ENCODE data around the gene ZFYVE1.
A peak's percentile ranks its signal among the peaks of the same experiment; 100 is the strongest.
"Not testable (repeated sequence)": the region's sequence is repeated elsewhere in the genome, so short reads cannot be mapped to it uniquely, and the experiment has no call there.

Gene ZFYVE1

DNA sequence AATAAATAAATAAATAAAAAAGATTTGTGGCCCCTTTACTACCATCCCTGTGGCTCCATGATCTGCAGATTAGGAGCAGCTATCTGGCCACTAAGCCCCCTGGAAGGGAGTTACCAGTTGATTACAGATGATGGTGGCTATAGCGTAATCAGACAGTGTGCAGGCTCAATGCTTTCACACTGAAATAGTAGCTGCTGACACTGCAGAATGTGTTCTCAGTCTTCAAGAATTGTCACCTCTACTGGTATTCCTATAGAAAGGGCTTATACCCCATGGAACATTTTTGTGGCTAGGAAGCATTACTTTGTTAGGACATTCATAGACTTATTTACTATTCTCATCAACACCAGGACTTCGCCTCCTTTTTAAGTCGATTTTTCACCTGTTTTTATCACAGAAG lies 69.7 kb downstream of the ZFYVE1 start:
- DNase-seq: no peak

- not testable (repeated sequence) for DNase-seq
Observed at GRCh38 chr14:72956741-72957140, 70.2 kb downstream of the ZFYVE1 start.

DNA sequence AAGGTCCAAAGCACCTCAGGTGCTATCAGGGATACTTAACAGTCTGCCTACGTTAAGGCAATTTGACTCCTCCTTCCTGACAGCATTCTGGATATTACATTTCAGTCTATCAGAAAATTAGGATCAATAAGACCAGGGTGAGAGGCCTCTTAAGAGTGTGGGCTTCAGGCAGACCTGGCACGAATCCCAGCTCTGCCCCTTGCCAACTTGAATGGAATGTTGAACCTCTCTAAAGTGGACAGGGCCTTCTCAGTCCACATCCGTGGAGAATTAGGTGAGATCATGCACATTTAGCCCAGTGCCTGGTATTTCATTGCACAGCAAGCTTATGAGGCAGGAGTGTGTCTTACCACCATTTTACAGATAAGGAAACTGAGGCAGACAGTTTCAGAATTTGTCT lies 74.7 kb downstream of the ZFYVE1 start:
- DNase-seq: no peak

GRCh38 chr14:72948481-72949138 lies 78.3 kb downstream of the ZFYVE1 start:
- peak; percentile 16 for DNase-seq

DNA sequence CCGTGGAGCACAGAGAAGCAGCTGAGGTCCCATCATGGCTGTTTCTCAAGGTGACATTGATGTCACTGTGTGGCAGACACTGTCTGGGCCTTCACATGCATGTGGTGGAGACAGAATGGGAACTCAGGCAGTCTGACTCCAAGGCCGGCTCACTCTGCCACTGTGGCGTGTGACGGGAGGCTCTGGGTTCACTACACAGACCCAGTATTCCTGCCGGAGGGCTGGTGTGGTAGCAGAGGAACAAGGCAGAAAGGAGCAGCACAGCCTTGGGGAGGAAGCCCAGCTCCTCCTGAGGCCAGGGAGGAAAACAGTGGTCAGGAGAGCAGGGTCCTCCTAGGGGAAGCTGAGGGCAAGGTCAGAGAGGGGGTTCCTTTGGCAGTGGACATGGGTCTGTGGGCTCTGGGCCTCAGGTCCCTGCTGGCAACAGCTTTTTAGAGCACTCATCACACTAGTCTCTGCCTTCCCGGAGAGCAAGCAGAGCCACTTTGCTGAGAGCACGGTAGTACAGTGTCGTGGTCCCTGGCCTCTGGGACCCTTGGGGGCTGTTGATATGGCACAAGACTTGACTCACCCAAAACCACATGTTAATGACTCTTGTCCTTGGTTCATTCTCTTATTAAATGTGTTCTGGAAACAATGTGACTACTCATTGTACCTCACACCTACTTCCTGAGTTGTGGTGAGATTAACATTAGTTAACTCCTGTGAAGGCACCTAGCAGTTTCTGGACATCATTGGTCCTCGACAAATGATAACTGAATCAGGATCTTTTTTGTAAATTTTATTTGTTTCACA lies 79.3 kb downstream of the ZFYVE1 start:
- no peak for DNase-seq

GRCh38 chr14:72946491-72946890 lies 80.4 kb downstream of the ZFYVE1 start:
- DNase-seq: no peak

- no peak for DNase-seq
Observed at GRCh38 chr14:72945356-72946027, 81.4 kb downstream of the ZFYVE1 start.

DNA sequence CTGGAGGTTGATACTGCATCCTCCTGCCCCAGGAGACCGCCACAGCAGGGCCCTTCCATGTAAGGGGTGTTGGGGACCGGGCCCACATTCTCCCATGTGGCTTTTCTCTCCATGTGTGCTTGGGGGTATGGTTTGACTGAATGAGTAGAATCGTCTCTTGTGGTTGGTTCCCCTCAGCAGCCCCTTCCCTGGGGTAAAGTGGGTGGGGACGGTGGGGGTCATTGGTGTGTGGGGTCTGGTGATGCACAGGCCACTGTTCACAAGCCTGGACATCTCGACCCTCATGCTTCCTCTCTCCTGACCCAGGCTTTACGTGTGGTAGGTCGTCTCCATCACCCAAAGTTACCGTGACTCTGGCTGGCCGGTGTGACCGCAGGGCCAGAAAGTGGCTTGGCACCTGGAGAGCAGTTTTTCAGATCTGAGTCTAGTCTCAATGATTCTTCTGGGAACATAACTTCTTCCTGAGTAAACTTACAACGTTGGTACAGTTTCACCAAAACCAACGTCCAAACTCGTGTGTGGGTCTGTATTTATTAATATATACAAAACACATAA lies 83.0 kb downstream of the ZFYVE1 start:
- no peak for DNase-seq

GRCh38 chr14:72942934-72943333 lies 84.0 kb downstream of the ZFYVE1 start:
- no peak for DNase-seq

- DNase-seq: no peak
Observed at GRCh38 chr14:72941286-72941985, 85.5 kb downstream of the ZFYVE1 start.

DNA sequence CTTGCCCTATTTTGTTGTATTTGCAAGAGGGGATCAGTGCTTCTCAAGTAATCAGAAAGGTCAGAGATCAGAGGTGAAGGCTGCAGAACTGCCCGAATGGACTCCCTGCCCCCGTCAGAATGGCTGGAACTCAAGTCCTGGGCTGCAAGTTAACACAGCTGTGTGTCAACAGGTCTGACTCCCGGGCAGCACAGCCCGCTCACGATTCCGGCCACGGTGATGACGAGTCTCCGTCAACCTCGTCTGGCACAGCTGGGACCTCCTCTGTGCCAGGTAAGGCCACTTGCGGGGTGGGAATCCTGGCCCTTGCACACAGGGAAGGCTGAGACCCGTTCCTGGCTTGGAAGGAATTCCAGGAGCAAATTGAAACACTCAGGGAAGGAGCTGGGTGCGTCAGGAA lies 87.3 kb downstream of the ZFYVE1 start:
- no peak for DNase-seq

DNA sequence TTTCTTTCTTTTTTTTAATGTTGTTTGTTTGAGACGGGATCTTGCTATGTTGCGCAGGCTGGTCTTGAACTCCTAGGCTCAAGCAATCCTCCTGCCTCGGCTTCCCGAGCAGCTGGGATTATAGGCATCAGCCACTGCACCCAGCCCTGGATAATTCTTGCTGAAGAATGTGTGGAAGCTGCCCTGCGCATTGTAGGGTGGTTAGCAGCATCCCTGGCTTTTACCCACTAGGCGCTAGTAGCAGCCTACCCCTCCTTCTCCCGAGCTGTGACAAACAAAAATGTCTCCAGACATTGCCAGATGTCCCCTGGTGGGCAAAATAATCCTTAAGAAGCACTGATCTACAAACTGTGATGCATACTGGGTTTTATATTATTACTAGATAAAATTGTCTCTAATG lies 94.0 kb downstream of the ZFYVE1 start:
- no peak for DNase-seq

- no peak for DNase-seq
Observed at GRCh38 chr14:72929316-72930080, 97.4 kb downstream of the ZFYVE1 start.

GRCh38 chr14:72928872-72929271 lies 98.0 kb downstream of the ZFYVE1 start:
- no peak for DNase-seq

DNA sequence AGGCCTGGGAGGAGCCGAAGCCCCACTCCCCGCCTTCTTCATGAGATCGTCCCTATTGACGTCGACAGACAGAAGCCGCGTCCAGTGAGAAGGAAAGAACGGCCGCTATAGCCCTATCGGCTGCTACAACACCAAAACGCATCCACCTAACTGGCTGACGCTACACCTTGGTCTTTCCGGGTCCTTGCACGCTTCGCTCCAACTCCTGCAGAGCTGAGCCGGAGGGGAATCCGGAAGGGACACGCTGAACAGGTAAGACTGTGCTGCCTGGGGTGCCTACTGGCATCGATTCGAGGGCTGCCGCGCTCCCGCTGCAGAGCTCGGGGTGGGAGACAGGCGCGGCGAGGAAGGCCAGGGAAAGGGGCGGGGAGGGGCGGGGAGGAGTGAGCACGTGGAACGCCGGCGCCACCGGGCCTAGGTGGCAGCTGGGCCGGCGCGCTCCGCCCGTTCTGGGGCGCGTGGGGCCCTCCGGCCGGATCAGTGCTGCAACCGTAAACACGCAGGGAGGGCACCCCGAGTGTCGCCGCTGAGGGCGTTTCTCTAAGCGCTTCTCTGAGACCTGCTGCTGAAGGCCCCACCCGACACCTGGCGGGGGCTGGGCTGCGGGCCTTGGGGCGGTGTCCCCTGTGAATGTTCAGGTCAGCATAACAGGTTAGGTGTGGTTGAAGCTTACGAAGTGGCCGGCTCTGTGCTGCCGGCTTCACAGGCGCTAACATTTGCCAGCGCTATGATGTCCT lies 100.4 kb downstream of the ZFYVE1 start, which contains the start of gene DCAF4:
TSS of gene DCAF4 (plus strand) at position 173 of the 737 bp plus-strand sequence. CDS start 11,515 bp downstream, outside the sequence.
- DNase-seq: peak; percentile 89

GRCh38 chr14:72925815-72926291 lies 101.1 kb downstream of the ZFYVE1 start:
- DNase-seq: no peak

GRCh38 chr14:72925171-72925759 lies 101.6 kb downstream of the ZFYVE1 start:
- no peak for DNase-seq

DNA sequence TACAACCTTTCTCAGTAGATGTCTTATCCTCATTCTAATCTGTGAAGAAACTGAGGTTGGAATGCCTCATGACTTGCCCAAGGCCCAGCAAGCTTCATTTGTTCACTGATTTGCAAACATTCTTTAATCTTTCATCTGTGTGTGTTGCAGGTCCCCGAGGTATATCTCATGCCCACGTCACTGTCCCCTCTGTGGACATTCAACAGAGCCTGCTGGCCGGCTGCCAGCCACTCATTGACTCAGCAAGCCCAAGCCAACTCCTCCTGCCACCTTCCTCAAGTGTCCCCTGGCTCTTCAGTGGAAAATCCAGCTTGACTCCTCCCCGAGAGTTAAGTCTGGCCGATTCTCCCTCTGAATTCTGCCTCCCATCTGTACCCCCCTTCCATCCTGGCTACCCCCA lies 102.6 kb downstream of the ZFYVE1 start:
- peak; percentile 53 for DNase-seq

DNA sequence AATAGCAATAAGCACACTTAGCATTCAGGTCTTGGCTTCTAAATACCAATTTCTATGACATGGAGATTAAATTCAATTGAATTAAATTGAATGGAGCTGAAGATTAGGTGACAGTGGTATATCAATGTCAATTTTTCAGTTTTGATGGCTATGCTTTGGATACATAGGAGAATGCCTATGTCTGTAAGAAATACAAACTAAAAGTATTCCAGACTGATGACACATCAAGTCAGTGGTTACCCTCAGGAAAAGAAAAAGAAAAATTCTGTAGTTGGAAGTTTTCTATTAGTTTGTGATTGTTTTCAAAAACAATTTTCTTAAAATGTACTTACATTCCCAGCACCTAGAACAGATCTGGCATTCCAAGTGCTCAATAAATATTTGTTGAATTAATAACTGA lies 105.5 kb downstream of the ZFYVE1 start:
- no peak for DNase-seq

- DNase-seq: no peak
Observed at GRCh38 chr14:72920008-72920407, 106.9 kb downstream of the ZFYVE1 start.
